Fibroblast of gingiva (primary cell): Measurements from ENCODE around the gene ZBTB8B.
"Not testable (repeated sequence)": the region's sequence is repeated elsewhere in the genome, so short reads cannot be mapped to it uniquely, and the experiment has no call there.

Experiments
- DNase-seq: peaks from one replicate; pipeline ENCODE4 v3.0.0-alpha.2; 2011; ENCODE audit warnings: low read depth

ZBTB8B gene

DNA sequence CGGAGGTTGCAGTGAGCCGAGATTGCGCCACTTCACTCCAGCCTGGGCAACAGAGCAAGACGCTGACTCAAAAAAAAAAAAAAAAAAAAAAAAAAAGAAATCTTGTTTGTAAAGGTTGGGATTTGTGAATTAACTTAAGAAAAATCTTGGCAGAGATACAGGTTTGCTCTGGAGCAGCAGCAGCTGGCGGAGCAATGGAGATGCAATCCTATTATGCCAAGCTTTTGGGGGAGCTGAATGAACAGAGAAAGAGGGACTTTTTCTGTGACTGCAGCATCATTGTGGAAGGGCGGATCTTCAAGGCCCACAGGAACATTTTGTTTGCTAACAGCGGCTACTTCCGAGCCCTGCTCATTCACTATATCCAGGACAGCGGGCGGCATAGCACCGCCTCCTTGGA, 5.6 kb downstream of the ZBTB8B start:
- DNase-seq, result no peak

DNA sequence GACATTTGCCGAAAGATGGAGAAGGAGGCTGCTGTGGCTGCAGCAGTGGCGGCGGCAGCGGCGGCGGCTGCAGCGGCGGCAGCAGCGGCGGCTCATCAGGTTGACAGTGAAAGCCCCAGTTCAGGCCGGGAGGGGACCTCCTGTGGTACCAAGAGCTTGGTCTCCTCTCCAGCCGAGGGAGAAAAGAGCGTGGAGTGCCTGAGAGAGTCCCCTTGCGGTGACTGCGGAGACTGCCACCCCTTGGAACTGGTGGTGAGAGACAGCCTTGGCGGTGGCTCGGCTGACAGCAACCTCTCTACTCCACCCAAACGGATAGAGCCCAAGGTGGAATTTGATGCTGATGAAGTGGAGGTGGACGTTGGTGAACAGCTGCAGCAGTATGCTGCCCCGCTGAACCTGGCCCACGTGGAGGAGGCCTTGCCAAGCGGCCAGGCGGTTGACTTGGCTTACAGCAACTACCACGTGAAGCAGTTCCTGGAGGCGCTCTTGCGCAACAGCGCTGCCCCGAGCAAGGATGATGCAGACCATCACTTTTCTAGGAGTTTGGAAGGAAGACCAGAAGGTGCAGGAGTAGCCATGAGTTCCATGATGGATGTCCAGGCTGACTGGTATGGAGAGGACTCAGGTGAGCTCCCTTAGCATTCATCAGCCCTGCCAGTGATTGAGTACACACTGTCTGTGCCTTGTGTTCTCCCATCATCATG, 6.3 kb downstream of the ZBTB8B start:
- DNase-seq, result no peak

GRCh38 chr1:32471695-32472362, 7.0 kb downstream of the ZBTB8B start:
- DNase-seq, result no peak

- DNase-seq, result not testable (repeated sequence)
Measured at GRCh38 chr1:32472966-32473365, 8.1 kb downstream of the ZBTB8B start.

DNA sequence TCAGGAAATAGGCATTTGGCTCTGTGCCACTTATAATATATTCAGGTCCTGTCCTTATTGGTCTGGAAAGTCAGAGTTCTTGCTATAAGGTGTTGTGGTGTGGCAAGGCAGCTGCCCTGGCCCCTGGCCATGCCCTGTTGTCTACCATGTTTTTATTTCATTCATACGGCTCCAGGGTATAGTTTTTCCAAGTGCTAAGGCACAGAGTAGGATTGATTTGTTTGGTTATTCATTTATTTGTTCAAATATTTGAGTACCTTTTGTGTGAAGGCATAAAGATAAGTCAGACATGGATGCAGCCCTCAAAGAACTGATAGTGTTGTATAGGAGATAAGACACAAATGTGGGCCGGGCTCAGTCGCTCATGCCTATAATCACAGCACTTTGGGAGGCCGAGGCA, 10.1 kb downstream of the ZBTB8B start:
- DNase-seq, result no peak

DNA sequence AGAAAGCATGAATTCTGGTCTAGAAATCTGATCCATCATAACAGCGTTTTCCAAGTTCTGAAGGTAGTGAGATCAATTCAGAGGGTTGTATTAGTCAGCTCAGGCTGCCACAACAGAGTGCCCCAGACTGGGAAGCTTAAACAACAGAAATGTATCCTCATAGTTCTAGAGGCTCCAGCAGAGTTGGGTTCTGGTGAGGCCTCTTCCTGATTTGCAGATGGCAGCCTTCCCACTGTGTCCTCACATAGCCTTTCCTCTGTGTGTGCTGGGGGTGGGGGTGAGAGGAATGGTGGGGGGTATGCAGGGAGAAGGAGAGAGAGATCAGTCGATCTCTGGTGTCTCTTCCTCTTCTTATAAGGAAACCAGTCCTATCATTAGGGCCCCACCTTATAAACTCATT, 15.1 kb downstream of the ZBTB8B start:
- DNase-seq, result no peak

- DNase-seq, result no peak
Measured at GRCh38 chr1:32480761-32481160, 15.9 kb downstream of the ZBTB8B start.

DNA sequence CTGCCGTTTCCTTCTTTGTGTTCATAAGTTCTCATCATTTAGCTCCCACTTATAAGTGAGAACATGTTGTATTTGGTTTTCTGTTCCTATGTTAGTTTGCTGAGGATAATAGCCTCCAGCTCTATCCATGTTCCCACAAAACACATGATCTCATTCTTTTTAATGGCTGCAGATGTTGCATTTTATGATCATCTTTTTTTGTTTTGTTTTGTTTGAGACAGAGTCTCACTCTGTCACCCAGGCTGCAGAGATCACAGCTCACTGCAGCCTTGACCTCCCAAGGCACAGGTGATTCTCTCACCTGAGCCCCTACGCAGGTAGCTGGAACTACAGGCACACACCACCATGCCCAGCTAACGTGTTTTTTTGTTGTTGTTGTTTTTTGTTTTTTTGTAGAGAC, 16.9 kb downstream of the ZBTB8B start:
- DNase-seq, result not testable (repeated sequence)

DNA sequence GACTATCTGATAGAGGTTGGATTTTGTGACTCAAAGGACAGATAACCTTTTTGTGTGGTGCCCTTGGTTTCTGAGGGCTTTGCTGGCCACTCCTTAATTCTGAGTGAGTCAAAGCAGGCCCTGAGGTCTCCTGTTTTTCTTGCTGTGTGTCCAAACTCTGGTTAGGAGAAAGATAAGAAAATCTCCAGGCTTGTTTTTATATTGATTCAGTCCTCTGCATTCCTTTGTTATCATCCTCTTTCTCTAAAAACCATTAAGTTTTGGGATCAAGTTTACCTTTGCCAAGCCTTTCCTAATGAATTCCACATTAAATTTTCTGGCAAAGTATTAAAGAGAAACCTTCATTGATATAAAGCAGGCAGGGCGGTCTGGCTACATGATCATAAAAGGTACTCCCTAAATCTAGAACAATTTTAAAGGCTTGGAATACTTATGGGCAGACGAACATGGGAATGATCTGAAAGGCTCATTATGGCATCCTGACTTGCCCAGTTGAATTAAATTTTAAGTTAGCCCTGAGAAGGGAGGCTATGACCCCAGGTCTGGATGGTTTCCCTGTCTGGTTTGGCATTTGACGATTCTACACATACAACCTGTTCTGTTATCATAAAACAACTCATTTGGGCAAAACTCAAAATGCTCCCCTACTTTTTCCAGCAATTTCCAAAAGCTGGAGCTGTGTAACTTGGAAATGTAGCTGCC, 20.8 kb downstream of the ZBTB8B start:
- DNase-seq, result no peak

- no peak for DNase-seq
Measured at GRCh38 chr1:32486463-32487113, 21.7 kb downstream of the ZBTB8B start.

- DNase-seq, result no peak
Measured at GRCh38 chr1:32487182-32487581, 22.3 kb downstream of the ZBTB8B start.

- DNase-seq, result no peak
Measured at GRCh38 chr1:32489774-32490454, 25.0 kb downstream of the ZBTB8B start.

DNA sequence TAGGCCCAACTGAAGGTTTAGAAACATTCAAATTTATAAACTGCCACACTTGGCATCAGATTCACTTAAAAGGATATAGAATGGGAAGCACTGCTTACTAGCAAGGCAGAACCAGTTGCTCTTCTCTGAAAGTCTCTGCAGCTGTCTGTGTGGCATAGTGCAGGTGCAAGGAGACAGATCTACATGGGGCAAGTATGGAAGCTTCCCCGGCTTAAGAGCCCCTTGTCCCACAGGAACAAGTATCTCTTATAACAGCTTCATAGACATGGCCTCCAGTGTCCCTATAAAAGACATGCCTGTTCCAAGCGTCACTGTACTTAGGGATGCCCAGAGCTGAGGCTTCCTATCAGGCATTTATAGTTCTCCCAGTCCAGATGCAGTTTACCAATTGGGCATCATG, 26.5 kb downstream of the ZBTB8B start:
- DNase-seq, result no peak

- DNase-seq, result no peak
Measured at GRCh38 chr1:32494196-32494595, 29.3 kb downstream of the ZBTB8B start.

- no peak for DNase-seq
Measured at GRCh38 chr1:32494711-32495337, 30.0 kb downstream of the ZBTB8B start.

DNA sequence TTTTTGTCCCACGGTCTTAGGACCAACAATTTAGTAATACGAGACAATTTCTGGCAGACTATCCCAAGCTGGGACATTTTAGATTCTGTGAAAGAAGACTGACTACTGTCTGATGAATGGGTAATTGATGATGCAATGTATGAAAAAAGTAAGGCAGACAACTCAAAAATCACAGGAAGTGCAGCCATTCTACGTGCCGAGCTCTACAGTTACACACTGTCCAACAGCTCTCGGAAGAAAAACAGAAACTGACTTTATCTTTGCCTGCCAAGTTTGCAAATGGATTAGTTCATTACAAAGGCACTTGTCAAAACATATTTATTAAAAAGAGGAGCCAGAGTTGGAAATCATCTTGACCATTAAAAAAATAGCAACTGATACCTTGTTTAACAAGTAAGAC, 31.3 kb downstream of the ZBTB8B start:
- DNase-seq, result peak; percentile 44

GRCh38 chr1:32498751-32499150, 33.9 kb downstream of the ZBTB8B start:
- no peak for DNase-seq

DNA sequence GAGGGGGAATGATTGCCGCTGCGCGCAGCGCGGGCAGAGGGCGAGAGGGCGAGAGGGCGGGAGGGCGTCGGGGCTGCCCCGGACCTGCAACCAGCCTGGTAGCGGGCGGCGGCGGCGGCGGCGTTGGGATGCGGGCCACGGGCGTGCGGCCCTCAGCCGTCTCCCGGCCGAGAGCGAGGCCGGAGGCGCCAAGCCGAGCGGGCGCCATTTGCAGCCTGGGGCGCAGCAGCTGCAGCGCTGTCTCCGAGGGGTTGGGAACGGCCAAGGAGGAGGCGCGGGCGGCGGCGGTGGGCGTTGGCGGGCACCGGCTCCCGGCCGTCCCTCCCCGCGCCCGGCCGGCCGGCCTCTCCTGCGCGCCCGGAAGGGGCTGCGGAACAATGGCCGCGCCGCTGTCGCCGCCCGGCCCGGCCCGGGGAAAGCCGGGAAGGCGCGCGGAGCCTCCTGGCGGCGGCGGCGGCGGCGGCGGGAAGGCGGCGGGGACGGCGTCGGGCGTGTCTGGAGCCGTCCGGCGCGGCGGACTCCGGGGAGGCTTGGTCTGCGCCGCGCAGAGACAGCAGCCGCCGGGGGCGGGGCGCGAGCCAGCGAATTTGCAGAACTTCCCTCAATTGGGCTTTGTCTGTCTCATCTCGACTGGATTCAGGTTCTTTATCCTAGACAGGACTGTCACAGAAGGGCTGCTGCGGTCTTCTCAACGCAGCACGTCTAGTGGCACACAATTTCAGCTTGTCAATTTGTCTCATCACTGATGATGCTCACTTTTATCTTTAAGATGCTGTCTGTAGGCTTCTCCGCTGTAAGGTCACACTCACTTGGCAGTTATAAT, 35.7 kb downstream of the ZBTB8B start:
- peak; percentile 63 for DNase-seq

- DNase-seq, result peak; percentile 54
Measured at GRCh38 chr1:32501865-32502264, 37.0 kb downstream of the ZBTB8B start.

DNA sequence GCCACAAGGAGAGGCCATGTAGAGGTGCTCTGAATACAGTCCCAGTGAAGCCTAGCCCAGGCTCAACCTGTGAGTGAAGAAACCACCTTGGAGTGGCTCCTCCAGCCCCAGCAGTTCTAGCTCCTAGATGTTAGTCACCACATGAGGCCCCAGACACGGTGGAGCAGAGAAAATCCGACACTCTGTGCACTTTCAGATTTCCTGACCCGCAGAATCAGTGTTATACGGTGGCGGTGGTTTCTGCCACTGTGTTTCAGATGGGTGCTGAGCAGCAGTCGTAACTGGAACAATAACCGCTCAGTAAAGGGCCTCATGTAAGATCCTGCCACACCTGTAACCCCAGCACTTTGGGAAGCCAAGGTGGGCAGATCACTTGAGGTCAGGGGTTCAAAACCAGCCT, 38.3 kb downstream of the ZBTB8B start:
- no peak for DNase-seq

- peak; percentile 57 for DNase-seq
Measured at GRCh38 chr1:32507021-32507420, 42.1 kb downstream of the ZBTB8B start.
